Nephron progenitor cell (in vitro differentiated cells): Measurements from ENCODE around the gene C6orf62.
"Not testable (repeated sequence)": the region's sequence is repeated elsewhere in the genome, so short reads cannot be mapped to it uniquely, and the experiment has no call there.

Experiments
- DNase-seq: peaks from one replicate; pipeline ENCODE4 v3.0.0; 2021
- H3K27ac Mint-ChIP-seq: 2 replicates; pipeline ENCODE4 v1.8.0; 2021; ENCODE audit warnings: mild to moderate bottlenecking, moderate library complexity, mixed read lengths
- H3K27me3 Mint-ChIP-seq: 2 replicates; pipeline ENCODE4 v1.8.0; 2021; ENCODE audit warnings: mild to moderate bottlenecking, low read depth, mixed read lengths; ENCODE audit not compliant: poor library complexity
- H3K36me3 Mint-ChIP-seq: 2 replicates; pipeline ENCODE4 v1.8.0; 2021; ENCODE audit warnings: low read depth, mixed read lengths
- H3K4me1 Mint-ChIP-seq: 2 replicates; pipeline ENCODE4 v1.8.0; 2021; ENCODE audit warnings: mixed read lengths
- H3K4me3 Mint-ChIP-seq: 2 replicates; pipeline ENCODE4 v1.8.0; 2021; ENCODE audit warnings: mild to moderate bottlenecking, moderate library complexity, mixed read lengths
- H3K9me3 Mint-ChIP-seq: 2 replicates; pipeline ENCODE4 v1.8.0; 2021; ENCODE audit warnings: mild to moderate bottlenecking, moderate library complexity, mixed read lengths
- CTCF ChIP-seq: fragments of 200-600 bp; sonication (generic); IDR thresholded peaks from 2 replicates; pipeline ENCODE4 v1.5.0; 2021; ENCODE audit warnings: antibody characterized with exemption

Gene C6orf62

GRCh38 chr6:24719125-24719971, at the start of gene C6orf62:
Gene C6orf62 (minus strand): TSS chr6:24719154. CDS start chr6:24718668, 486 bp downstream.
- Mint-ChIP-seq H3K27ac (peak within 1 kb of the TSS; percentile 100), H3K27me3 (no peaks in the 10 kb centered on the region), H3K4me3 (peak within 1 kb of the TSS; percentile 96), H3K4me1 (peaks cover 47% of the 10 kb centered on the region), H3K36me3 (peaks cover 43% of the 10 kb centered on the region), H3K9me3 (peaks cover 6% of the 10 kb centered on the region)
- peak; percentile 28 for DNase-seq
- TF ChIP-seq CTCF: no peak

GRCh38 chr6:24768361-24768760, 49.4 kb upstream of the C6orf62 start:
- no peak for DNase-seq
- peaks cover 4% of the 10 kb centered on the region for H3K27me3 Mint-ChIP-seq
- no peaks in the 10 kb centered on the region for H3K9me3 Mint-ChIP-seq
- no peak for TF ChIP-seq CTCF
- H3K36me3 Mint-ChIP-seq: no peaks in the 10 kb centered on the region
- H3K4me3 Mint-ChIP-seq: no peak overlapping the region
- H3K27ac Mint-ChIP-seq: no peak overlapping the region
- no peaks in the 10 kb centered on the region for H3K4me1 Mint-ChIP-seq

- Mint-ChIP-seq H3K9me3 (no peaks in the 10 kb centered on the region), H3K4me3 (no peak overlapping the region), H3K27ac (no peak overlapping the region), H3K27me3 (peaks cover 4% of the 10 kb centered on the region), H3K36me3 (no peaks in the 10 kb centered on the region), H3K4me1 (no peaks in the 10 kb centered on the region)
- no peak for DNase-seq
- no peak for TF ChIP-seq CTCF
These were observed 47.9 kb upstream of the C6orf62 start for GRCh38 chr6:24766680-24767462.

GRCh38 chr6:24765968-24766367, 47.0 kb upstream of the C6orf62 start:
- not testable (repeated sequence) for H3K36me3 Mint-ChIP-seq, H3K9me3 Mint-ChIP-seq, H3K27me3 Mint-ChIP-seq, H3K27ac Mint-ChIP-seq, H3K4me1 Mint-ChIP-seq, DNase-seq, H3K4me3 Mint-ChIP-seq

- H3K27ac Mint-ChIP-seq, H3K4me3 Mint-ChIP-seq, H3K4me1 Mint-ChIP-seq, H3K36me3 Mint-ChIP-seq, DNase-seq, H3K9me3 Mint-ChIP-seq, H3K27me3 Mint-ChIP-seq: not testable (repeated sequence)
These were observed 46.2 kb upstream of the C6orf62 start for GRCh38 chr6:24764833-24765828.

- H3K27ac Mint-ChIP-seq: no peak overlapping the region
- no peaks in the 10 kb centered on the region for H3K4me1 Mint-ChIP-seq
- no peak overlapping the region for H3K4me3 Mint-ChIP-seq
- no peaks in the 10 kb centered on the region for H3K36me3 Mint-ChIP-seq
- H3K27me3 Mint-ChIP-seq: peaks cover 4% of the 10 kb centered on the region
- DNase-seq: no peak
- no peak for TF ChIP-seq CTCF
- H3K9me3 Mint-ChIP-seq: no peaks in the 10 kb centered on the region
These were observed 44.6 kb upstream of the C6orf62 start for GRCh38 chr6:24763578-24763977.
